HG02623 (cell line): ENCODE results near the gene NAALADL2.
"Not testable (repeated sequence)": the region's sequence is repeated elsewhere in the genome, so short reads cannot be mapped to it uniquely, and the experiment has no call there.

Experiments
- ATAC-seq: cut with Tn5 transposase; IDR thresholded peaks from one replicate; pipeline ENCODE4 v1.9.1; 2021; ENCODE audit warnings: moderate library complexity; ENCODE audit not compliant: unreplicated experiment

NAALADL2 gene

GRCh38 chr3:175121225-175121624 lies 262.1 kb downstream of the NAALADL2 start:
- ATAC-seq: no peak

GRCh38 chr3:175127075-175127662 lies 268.0 kb downstream of the NAALADL2 start:
- ATAC-seq: no peak

- no peak for ATAC-seq
These were observed 270.0 kb downstream of the NAALADL2 start for GRCh38 chr3:175129126-175129525.

GRCh38 chr3:175129571-175129970 lies 270.4 kb downstream of the NAALADL2 start:
- no peak for ATAC-seq

- not testable (repeated sequence) for ATAC-seq
These were observed 272.7 kb downstream of the NAALADL2 start for GRCh38 chr3:175131866-175132265.

GRCh38 chr3:175132706-175133105 lies 273.6 kb downstream of the NAALADL2 start:
- ATAC-seq: not testable (repeated sequence)

GRCh38 chr3:175144368-175144767 lies 285.2 kb downstream of the NAALADL2 start:
- ATAC-seq: no peak

- no peak for ATAC-seq
These were observed 287.1 kb downstream of the NAALADL2 start for GRCh38 chr3:175146258-175146657.

GRCh38 chr3:175149675-175150074 lies 290.5 kb downstream of the NAALADL2 start:
- peak; percentile 77 for ATAC-seq

- no peak for ATAC-seq
These were observed 291.8 kb downstream of the NAALADL2 start for GRCh38 chr3:175150812-175151401.

- no peak for ATAC-seq
These were observed 294.5 kb downstream of the NAALADL2 start for GRCh38 chr3:175153595-175153994.

GRCh38 chr3:175155172-175155571 lies 296.0 kb downstream of the NAALADL2 start:
- ATAC-seq: no peak

- no peak for ATAC-seq
These were observed 300.1 kb downstream of the NAALADL2 start for GRCh38 chr3:175159202-175159601.

- ATAC-seq: no peak
These were observed 302.2 kb downstream of the NAALADL2 start for GRCh38 chr3:175161291-175161690.

- ATAC-seq: no peak
These were observed 304.6 kb downstream of the NAALADL2 start for GRCh38 chr3:175163686-175164085.

- ATAC-seq: not testable (repeated sequence)
These were observed 314.0 kb downstream of the NAALADL2 start for GRCh38 chr3:175173117-175173516.

- ATAC-seq: no peak
These were observed 317.4 kb downstream of the NAALADL2 start for GRCh38 chr3:175176556-175176955.

GRCh38 chr3:175179055-175179454 lies 319.9 kb downstream of the NAALADL2 start:
- no peak for ATAC-seq

- no peak for ATAC-seq
These were observed 325.3 kb downstream of the NAALADL2 start for GRCh38 chr3:175184392-175184791.

GRCh38 chr3:175185903-175186302 lies 326.8 kb downstream of the NAALADL2 start:
- ATAC-seq: no peak

- no peak for ATAC-seq
These were observed 327.4 kb downstream of the NAALADL2 start for GRCh38 chr3:175186511-175186910.

- no peak for ATAC-seq
These were observed 328.5 kb downstream of the NAALADL2 start for GRCh38 chr3:175187586-175187985.

- no peak for ATAC-seq
These were observed 333.4 kb downstream of the NAALADL2 start for GRCh38 chr3:175192536-175192935.
